ENCODE data around the gene FSD1L.
"Not testable (repeated sequence)": the region's sequence is repeated elsewhere in the genome, so short reads cannot be mapped to it uniquely, and the experiment has no call there.

The FSD1L gene

DNA sequence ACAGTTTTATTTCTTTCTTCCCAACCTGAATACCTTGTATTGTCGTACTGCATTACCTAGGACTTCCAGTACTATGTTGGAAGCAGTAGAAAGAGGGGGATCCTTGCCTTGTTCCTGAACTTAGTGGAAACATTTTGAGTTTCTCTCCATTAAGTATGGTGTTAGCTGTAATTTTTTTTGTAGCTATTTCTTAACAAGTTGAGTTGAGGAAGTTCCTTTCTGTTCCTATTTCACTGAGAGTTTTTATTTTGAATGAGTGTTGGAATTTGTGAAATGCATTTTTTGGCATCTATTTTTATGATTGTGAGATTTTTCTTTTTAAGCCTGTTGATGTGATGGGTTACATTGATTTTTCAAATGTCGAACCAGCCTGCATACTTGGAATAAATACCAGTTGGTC is 49.0 kb downstream of the FSD1L start:
- DNase-seq = no peak

DNA sequence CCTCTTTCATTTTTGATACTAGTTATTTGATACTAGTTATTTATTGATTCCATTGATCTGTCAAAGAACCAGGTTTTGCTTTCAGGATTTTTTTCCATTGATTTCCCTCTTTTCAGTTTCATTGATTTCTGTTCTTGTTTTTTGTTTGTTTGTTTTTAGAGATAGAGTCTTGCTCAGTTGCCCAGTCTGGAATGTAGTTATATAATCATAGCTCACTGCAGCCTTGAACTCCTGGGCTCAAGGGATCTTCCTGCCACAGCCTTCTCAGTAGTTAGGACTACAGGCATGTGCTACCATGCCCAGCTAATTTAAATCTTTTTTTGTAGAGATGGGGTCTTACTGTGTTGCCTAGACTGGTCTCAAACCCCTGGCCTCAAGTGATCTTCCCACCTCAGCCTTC is 49.9 kb downstream of the FSD1L start:
- DNase-seq = no peak

DNA sequence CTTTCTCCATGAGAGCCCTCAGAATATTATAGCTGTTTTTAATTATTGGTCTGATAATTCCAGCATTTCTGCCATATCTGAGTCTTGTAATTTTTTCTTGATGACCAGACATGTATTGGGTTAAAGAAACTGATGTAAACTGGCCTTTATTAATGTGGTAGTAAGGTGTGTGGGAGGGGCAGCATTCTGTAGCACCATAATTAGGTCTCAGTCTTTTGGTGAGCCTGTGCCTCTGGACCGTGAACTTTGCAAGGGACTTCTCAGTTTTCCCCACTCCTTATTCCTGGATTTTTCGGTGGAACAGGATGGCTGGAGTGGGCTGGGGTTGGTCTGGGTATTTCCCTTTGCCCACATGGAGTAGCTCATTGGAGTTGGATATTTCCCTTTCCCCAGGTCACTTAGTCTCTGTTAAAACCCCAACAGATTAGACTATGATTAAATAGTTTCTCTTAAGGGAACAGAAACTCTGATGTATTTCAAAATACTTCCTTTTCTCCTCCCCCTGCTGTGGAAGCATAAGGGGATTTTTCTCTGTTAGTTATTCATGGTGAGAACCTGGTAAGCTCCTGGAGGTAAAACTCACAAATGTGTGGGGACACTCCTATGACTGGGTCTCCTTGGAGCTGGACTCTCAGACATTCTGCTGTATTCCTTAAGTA is 52.4 kb downstream of the FSD1L start:
- no peak for DNase-seq

DNA sequence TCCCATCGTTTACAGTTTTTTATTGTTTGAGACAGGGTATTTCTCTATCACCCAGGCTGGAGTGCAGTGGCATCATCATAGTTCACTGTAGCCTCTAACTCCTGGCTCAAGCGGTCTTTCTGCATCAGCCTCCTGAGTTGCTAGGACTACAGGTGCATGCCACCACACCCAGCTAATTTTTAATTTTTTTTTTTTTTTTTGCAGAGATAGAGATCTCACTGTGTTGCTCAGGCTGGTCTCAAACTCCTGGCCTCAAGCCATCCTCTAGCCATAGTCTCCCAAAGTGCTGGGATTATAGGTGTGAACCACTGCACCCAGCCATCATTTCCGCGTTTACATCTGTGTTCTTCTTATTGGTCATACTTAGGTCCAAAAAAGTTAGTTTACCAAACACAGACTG is 53.6 kb downstream of the FSD1L start:
- DNase-seq = no peak

DNA sequence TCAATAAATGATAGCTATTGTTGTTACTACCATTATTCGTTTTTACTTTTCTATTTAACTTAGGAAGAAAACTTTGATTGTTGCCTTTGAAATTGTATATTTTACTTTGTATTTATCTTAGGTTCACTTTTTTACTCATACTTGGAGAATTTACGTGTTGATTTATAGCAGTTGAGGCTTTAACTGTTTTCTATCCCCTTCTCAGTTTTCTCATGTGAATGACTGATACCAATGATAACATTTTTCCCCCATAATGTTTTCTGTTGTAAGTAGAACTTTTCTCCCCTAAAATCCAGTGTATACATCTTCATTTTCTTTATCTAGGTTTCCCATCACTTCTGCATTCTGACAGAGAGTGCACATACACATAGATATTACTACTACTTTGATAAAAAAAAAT is 54.4 kb downstream of the FSD1L start:
- DNase-seq = no peak

DNA sequence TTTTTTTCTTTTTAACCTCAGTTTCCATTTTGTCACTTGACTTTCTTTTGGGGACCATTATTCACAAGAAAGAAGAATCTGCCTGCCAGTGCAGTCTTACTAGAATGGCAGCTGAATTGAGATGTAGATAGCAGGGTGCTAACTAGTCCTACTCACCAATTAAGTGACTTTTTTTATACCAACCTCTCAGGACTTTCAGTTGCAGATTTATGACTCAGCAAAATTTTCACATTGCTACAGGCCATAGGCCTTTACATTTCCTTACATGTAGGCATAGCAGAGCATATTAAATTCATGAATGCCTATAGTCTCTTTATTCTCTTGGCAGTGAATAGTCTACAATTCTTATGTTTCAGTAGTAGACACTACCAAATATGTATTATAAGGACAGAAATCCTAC is 56.0 kb downstream of the FSD1L start:
- no peak for DNase-seq

DNA sequence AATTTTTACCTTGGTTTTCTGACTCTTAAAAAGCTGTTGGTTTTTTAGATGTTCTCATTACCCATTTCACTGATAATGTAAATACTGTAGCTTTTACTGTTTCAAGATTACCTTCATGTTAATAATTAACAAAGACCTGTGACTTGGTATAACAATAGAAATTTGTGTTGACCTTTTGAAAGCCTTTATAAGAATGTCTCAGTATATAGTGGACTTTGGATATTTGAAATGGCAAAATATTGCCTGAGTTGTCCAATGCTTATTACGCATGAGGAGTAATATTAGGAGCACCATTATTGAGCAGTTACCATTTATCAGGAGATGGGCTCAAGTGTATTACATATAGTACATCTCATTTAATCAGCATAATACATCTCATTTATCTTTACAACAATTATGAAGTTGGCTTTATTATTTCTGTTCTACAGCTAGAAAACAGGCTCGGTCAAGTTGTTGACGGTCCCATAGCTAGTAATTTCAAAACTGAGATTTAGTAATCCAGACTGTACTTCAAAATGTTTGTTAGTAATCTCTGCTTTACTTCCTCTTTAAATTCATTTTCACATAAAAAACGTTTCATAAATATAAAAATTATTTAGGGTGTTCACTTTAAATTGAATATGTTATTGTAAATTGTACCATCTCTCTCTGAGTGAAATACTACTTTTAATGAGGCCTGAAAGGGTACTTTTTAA is 59.4 kb downstream of the FSD1L start:
- DNase-seq = no peak

DNA sequence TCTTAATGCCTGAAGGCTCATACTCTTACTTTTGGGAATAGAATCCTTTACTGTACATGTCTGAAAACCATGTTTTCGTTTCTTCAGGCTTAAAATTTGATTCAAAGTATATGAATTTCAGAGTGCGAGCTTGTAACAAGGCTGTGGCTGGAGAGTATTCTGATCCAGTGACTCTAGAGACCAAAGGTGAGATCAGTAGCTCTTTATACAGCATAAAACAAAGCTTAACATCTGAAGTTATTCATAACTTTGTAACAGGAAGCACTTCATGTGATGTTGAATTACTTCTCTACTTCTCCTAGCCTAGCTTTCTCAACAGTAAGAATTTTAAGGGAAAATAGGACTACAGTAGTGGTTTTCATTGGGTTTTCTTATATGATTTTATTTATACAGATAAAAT is 60.7 kb downstream of the FSD1L start:
- no peak for DNase-seq

DNA sequence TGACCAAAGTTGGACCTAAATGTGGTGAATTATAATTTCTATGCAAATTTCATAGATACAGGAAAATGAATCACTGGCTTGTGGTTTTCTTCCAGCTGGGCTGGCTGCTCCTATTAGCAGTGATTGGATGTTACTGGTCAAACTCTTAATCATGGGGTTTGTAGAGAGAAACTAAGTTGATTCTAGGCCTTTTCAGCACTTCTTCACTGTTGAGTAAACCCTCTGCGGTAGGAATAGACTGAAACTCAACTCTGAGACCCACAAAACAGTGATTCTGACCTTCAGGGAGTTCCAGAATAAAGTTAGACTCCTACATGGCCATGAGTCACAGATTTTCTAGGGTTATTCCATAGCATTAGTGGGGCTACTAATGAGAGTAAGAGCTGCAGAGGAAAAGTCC is 62.2 kb downstream of the FSD1L start:
- DNase-seq = no peak

DNA sequence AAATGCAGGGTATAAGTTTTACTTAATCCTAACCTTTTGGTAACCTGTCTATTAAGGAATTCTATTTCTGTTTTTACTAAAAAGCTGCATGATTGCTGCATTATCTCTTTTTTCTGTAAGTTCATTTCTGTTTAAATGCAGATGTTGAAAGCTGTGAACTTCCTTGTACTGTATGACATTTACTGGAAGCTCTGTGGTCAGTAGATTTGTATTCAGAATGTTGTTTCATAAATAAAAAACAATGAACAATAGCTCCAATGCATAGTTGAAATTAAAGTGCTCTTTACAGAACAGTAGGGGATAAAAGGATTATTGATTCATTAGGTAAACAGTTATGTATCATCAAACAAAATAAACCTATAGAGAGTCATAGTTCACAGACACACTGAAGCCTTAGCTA is 63.6 kb downstream of the FSD1L start:
- no peak for DNase-seq

DNA sequence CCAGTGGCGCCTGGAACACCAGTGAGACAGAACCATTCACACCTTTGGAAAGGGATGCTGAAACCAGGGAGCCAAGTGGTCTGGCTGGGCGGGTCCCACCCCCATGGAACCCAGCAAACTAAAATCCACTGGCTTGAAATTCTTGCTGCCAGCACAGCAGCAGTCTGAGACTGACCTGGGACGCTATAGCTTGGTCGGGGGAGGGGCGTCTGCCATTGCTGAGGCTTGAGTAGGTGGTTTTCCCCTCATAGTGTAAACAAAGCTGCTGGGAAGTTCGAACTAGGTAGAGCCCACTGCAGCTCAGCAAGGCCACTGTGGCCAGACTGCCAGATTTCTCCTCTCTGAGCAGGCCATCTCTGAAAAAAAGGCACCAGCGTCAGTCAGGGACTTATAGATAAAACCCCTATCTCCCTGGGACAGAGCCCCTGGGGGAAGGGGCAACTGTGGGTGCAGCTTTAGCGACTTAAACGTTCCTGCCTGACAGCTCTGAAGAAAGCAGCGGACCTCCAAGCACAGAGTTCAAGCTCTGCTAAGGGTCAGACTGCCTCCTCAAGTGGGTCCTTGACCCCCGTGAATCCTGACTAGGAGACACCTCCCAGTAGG is 68.1 kb downstream of the FSD1L start:
- DNase-seq = no peak

DNA sequence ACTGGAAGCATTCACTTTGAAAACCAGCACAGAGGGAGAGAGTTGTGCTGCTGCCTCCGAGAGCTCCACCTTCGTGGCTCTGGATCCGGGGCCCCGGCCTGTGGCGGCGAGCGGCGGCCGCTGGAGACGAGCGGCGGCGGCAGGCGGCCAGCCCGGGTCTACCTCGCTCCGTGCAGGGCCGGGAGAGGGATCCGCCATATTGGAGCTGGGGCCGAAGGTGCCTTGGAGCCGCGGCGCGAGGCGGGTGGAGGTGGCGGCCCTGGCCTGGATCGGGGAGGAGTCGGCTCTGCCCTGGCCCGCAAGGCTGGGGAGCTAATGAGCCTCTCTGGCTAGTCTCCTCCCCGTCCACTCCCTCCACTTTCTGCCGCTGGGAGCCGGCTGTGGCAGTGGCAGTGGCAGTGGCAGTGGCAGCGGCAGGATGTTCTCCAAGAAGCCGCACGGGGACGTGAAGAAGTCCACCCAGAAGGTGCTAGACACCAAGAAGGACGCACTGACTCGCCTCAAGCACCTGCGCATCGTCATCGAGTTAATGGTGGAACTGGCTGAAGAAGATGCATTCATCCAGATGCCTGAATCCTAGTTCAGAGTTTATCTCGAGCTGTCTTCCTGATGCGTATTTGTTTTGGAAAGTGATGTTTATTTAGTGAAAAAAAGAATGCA is 72.0 kb downstream of the FSD1L start:
- DNase-seq = not testable (repeated sequence)

DNA sequence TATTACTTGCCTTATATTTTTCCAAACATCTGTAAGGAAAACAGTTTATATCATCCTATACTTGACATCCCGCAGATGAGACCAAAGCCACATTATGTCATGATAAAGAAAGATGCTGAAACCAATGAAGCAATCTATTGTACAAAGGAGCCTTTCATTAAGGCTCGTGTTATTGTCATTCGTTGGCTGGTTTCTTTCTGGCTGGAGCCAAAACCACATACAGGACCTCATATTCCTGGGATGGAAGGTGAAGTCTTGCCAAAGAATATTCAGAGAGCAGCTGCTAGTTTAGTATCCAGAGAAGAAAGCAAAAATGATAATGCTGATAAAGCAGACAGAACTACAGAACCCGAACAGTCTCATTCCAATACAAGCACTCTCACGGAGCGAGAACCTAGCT is 73.2 kb downstream of the FSD1L start:
- DNase-seq = not testable (repeated sequence)

DNA sequence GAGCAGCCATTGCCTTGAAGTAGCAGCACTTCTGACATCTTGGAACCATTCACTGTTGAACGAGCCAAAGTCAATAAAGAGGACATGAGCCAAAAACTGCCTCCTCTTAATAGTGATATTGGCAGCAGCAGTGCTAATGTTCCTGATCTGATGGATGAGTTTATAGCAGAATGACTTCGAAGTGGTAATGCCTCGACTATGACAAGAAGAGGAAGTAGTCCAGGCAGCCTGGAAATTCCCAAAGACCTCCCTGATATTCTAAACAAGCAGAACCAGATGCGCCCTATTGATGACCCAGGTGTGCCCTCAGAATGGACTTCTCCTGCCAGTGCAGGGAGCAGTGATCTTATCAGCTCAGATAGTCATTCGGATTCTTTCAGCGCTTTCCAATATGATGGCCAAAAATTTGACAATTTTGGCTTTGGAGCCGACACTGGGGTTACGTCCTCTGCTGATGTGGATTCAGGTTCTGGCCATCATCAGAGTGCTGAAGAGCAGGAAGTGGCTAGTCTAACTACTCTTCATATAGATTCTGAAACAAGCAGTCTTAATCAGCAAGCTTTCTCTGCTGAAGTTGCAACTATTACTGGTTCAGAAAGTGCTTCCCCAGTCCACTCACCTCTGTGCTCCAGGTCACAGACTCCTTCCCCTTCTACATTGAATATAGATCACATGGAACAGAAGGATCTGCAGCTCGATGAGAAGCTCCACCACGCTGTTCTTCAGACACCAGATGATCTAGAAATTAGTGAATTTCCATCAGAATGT is 75.0 kb downstream of the FSD1L start:
- DNase-seq = not testable (repeated sequence)

DNA sequence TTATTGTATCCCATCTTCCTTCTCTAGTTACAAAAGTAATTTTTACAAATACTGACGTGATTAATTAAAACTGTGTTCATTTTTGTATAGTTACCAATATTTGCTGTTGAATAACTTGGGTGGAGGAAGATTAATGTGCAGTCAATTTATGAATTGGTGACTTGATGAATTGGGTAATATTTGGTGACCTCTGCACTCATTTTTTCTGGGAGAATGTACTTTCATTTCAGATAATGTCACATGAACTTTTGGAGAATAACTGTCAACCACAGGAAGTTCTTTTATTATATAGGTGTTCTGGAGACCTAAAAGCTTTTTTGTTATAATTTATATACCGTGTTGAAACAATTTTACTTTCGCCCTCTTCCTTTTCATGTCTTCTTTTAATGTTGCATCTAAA is 83.7 kb downstream of the FSD1L start:
- no peak for DNase-seq

DNA sequence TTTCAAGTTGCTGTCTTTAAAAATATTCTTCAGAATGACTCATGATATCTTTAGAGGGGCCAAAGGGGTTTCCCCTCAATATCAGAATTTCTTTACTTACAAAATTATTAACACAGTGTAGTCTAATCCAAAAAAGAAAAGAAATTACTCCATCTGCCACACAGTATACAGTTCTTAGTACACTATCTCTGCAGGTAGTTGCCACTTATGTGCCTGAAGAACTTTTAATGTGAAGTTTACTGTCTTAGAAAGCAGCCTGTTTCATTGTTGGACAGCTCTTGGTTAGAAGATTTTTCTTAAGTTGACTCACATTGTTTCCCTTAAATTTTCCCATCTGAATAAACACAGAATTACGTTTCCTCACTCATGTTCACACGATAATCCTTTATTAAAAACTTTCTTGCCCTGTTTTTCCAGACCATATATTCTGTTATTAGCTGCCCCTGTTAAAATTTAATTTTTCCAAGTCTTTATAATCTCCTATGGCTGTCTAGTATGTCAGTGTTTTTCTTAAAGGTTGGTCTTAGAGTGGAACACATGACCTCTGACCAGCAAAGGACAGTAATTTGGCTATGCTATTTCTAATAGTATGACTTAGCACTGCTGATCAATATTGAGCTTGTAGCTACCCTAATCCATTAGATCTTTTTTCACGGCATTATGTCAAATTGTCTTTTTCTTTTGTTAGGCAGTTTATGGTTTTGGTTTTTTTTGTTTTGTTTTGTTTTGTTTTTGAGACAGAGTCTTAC is 88.3 kb downstream of the FSD1L start:
- no peak for DNase-seq

DNA sequence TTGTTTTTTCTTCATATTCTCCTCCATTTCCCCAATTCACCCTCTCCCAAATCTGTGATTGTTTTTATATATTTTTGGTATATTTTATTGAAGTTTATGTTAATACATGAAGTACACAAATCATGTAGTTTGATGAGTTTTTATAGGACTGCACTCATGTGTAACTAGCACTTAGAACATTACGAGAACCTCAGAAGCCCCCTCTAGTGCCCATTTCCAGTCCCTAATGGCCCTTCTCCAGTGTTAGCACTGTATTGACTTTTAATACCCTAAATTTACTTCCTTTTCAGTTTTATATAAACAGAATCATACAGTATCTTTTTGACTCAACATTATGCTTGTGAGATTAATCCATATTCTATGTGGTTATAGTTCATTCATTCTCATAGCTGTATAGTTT is 91.6 kb downstream of the FSD1L start:
- DNase-seq = no peak

DNA sequence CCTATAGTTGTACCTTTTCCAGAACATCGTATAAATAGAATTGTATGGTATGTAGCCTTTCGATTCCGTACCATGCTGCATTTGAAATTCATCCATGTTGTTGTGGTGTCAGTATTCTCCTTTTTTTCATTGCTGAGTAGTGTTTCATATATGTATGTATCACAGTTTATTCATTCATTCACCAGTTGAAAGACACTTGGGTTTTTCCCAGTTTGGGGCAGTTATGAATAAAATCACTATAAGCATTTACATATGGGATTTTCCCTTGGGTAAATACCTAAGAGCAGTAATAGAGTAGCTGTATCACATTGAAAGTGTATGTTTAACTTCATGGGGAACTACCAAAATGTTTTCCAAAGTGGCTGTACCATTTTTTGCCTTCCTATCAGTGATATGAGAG is 94.0 kb downstream of the FSD1L start:
- DNase-seq = no peak

DNA sequence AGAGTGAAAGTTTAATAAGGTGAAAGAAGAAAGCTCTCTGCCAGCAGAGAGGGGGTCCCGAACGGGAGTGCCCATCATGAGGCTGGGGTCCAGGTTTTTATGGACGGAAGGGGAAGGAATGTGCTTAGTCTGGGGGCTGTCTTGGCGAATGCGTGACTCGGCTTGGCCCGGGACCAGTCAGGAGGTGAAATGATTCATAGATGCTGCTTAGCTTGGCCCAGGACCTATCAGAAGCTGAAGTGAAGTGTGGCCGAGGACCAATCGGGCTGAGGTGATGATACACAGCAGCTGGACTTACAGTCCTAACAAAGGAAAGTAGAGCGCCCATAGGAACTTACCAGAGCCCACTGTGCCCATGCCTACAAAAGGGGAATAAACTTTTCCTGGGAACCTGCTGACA is 106.2 kb downstream of the FSD1L start:
- DNase-seq = no peak

DNA sequence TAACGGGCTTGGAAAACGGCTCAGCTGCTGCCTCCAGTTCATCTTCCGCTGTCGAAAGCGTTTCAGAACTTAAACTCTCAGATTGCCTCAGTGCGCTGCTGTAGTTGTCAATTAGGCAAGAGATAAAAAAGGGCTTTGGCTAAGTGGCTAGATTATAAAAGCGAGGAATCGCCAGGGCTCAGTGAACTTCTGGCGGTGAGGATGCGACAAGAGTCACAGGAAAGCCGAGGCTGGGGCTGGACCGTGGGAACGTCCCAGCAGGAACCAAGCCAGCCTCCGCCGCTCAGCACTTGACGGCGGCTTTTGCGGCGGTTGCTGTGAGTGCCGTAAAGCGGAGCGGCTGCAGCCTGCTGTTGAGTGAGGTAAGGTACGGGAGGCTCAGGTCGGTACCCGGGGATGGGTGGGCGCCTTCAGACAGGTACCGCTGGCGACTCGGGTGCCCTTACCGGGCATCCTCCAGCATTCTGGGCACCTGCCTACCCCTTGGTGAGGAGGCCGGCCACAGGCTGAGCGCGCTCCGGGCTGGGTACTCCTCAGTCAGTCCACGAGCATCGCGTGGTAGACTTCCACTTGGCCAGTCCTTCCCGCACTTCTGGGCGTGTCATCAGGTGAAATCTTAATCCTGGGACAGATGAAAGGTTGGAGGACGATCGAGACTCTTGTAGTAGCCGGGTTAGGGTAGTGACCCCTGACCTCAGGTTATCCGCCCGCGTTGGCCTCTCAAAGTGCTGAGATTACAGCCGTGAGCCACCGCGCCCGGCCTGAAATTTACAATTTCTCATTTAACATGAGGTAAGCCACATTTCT is 110.2 kb downstream of the FSD1L start, which contains the start of gene FKTN:
Gene FKTN, plus strand, starts transcription at position 328 of the 807 bp plus-strand sequence. CDS start 16,902 bp downstream, outside the sequence.
- peak; percentile 55 for DNase-seq

DNA sequence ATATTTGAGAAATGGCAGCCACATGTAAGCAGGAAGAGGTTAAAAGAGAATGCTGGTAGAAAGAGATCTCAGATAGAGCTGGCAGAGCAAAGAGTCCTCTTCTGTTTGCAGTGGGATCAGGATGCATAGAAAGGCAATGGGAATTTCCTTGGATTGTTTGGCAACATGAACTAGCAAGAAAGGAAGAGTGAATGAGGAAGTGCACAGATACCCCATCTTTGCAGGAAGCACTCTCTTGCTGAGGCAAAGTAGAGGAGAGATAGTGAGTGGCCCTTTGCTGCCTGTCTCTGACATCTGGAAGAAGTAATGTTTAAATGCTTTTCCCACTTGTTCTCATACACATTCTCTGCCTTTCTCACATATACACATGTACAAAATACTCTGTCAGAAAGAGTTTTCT is 124.6 kb downstream of the FSD1L start:
- DNase-seq = no peak
